ENCODE measurements around the gene SLC7A10.

The SLC7A10 gene

GRCh38 chr19:33204136-33204973 lies 21.3 kb downstream of the SLC7A10 start:
- no peak for TF ChIP-seq CTCF (IDR thresholded peaks at IDR 0.05; ENCODE audit: low read depth, low read length)
- in situ Hi-C loops (cut with HindIII; ENCODE audit: low sequenced_read_pairs): no loop called here
- no peak overlapping the region for H3K4me3 ChIP-seq (ENCODE audit: low read depth, low read length)
- DNase-seq (ENCODE audit: low read depth, low spot score): no peak

DNA sequence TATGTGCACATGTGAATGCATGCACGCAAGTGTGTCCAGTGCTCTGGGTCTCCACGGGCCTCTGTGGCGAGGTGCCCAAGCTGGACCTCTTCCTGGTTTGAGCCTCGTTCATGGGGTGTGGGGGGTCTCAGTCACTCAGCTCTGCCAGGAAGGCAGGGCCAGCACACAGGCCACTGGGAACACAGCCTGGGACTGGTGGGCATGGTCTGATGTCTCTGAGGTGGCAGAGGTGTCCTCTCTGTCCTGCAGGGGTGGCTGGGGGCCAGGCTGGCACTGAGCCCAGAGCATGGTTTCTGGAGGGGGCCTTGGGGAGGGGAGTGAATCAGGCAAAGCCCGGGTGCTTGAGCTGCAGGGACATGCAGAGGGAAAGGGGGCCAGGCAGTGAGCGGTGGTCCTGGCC lies 22.1 kb downstream of the SLC7A10 start:
- no peak for DNase-seq (ENCODE audit: low read depth, low spot score)
- no peak overlapping the region for H3K4me3 ChIP-seq (ENCODE audit: low read depth, low read length)
- no peak for TF ChIP-seq CTCF (IDR thresholded peaks at IDR 0.05; ENCODE audit: low read depth, low read length)
- in situ Hi-C loops (cut with HindIII; ENCODE audit: low sequenced_read_pairs): no loop called here

DNA sequence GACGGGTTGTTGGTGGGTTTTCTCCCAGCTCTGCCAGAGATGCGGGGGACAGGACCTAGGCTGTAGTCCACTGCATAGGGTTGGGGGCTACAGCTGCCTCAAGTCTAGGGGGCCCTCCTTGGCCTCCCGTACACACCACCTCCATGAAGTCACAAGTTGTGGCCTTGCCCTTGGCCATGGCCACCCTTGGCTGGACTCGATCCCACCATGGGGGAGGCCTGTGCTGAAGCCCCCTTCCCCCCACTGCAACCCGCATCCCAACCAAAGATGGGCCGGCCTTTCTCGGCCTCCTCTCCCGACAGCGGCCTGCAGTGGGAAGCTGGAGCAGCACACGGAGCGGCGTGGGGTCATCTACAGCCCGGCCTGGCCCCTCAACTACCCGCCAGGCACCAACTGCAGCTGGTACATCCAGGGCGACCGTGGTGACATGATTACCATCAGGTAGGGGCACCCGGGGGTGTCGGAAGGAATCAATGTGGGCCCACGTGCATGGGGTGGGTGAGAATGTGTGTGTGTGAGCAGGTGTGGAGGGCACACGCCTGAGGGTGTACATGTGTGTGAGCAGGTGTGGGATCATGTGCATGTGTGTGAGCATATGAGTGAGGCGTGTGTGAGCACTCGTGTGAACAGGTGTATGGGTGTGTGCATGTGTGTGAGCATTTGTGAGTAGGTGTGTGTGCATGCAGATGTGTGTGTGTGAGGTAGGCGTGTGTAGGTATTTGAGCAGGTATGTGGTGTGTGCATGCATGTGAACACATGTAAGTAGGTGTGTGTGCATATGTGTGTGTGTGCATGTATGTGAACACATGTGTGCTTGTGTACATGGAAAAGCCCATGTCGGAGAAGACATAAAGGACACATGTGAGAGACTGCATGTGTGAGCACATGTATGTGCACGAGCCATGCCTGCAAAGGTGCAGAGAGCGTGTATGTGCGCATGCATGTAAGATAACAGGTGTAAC lies 22.8 kb downstream of the SLC7A10 start:
- no peak for DNase-seq (ENCODE audit: low read depth, low spot score)
- no peak for TF ChIP-seq CTCF (IDR thresholded peaks at IDR 0.05; ENCODE audit: low read depth, low read length)
- in situ Hi-C loops (cut with HindIII; ENCODE audit: low sequenced_read_pairs): no loop called here
- no peak overlapping the region for H3K4me3 ChIP-seq (ENCODE audit: low read depth, low read length)

- in situ Hi-C loops (cut with HindIII; ENCODE audit: low sequenced_read_pairs): no loop called here
- no peak for TF ChIP-seq CTCF (IDR thresholded peaks at IDR 0.05; ENCODE audit: low read depth, low read length)
- no peak overlapping the region for H3K4me3 ChIP-seq (ENCODE audit: low read depth, low read length)
- DNase-seq (ENCODE audit: low read depth, low spot score): no peak
Measured at GRCh38 chr19:33201886-33202545, 23.6 kb downstream of the SLC7A10 start.

DNA sequence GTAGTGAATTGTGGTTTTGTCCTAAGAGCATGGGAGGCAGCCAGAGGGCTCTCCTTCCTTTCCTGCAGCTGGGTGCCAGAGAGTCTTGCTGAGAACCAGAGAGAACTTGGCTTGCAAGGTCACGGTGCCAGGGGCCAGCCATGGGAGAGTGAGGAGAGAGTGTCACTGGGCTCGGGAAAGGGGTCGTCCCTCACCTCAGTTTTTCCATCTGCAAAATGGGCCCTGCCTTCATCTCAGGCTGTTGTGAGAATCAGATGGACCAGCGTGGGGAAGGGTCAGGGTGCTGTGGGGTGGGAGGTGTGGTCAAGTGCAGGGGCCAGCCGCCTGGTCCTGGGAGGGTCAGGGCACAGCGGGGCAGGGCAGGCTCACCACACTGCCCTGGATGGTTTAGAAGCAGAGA lies 24.2 kb downstream of the SLC7A10 start:
- DNase-seq (ENCODE audit: low read depth, low spot score): no peak
- no peak overlapping the region for H3K4me3 ChIP-seq (ENCODE audit: low read depth, low read length)
- no peak for TF ChIP-seq CTCF (IDR thresholded peaks at IDR 0.05; ENCODE audit: low read depth, low read length)
- in situ Hi-C loops (cut with HindIII; ENCODE audit: low sequenced_read_pairs): no loop called here

Data from astrocyte of the spinal cord (primary cell).